HEK293 (cell line): ENCODE results near the gene SAMD4A.

ENCODE experiments used
- CTCF ChIA-PET: fragments of 350-600 bp; formaldehyde crosslinking; extraction: SDS; loops from one replicate; lab custom pipeline; 2021; ENCODE audit warnings: antibody characterized with exemption; lab: Yijun Ruan, JAX
- POLR2A ChIA-PET: fragments of 300-600 bp; formaldehyde crosslinking; extraction: SDS; loops from one replicate; lab custom pipeline; 2020; ENCODE audit warnings: antibody characterized with exemption, inconsistent platforms; lab: Yijun Ruan, JAX
- H3K27ac ChIP-seq: fragments of 200-500 bp; sonication (Bioruptor generic); 2 replicates; pipeline ENCODE4 v1.5.1; 2014; ENCODE audit warnings: low read depth, low read length, control low read depth, inconsistent platforms; ENCODE audit errors: extremely low read depth
- H3K36me3 ChIP-seq, 2 experiments: fragments of 200-500 bp in 1 of 2; sonication (Bioruptor generic) in 1 of 2; 1 replicate in 1 of 2; 2 replicates in 1 of 2; pipeline ENCODE4 v1.5.1; 2014 to 2017; ENCODE audit warnings: inconsistent platforms in 2 of 2, low read length in 2 of 2; ENCODE audit not compliant: control insufficient read depth in 2 of 2, insufficient read depth in 1 of 2
- H3K4me1 ChIP-seq: fragments of 200-500 bp; sonication (Bioruptor generic); 2 replicates; pipeline ENCODE4 v1.5.1; 2014; ENCODE audit warnings: mild to moderate bottlenecking, low read length, inconsistent platforms; ENCODE audit not compliant: control insufficient read depth, insufficient read depth
- H3K4me3 ChIP-seq: 2 replicates; pipeline ENCODE4 v1.5.1; 2011; ENCODE audit warnings: low read depth, mild to moderate bottlenecking, control low read depth, low read length, moderate library complexity
- H3K9me3 ChIP-seq: fragments of 200-500 bp; sonication (Bioruptor generic); 2 replicates; pipeline ENCODE4 v1.5.1; 2014; ENCODE audit warnings: low read depth, low read length, inconsistent platforms; ENCODE audit not compliant: control insufficient read depth, insufficient read depth
- HOXA7 ChIP-seq: sonication (generic); formaldehyde crosslinking; IDR thresholded peaks from 2 replicates; pipeline ENCODE4 v1.8.1; 2022; ENCODE audit warnings: missing genetic modification reagents, borderline replicate concordance
- KLF17 ChIP-seq: fragments of 450-650 bp; formaldehyde crosslinking; IDR thresholded peaks from 2 replicates; pipeline ENCODE4 v1.5.1; 2016; ENCODE audit warnings: missing biosample characterization, missing genetic modification characterization
- MEIS1 ChIP-seq: sonication (generic); formaldehyde crosslinking; IDR thresholded peaks from 2 replicates; pipeline ENCODE4 v1.8.1; 2022; ENCODE audit warnings: missing genetic modification reagents, mild to moderate bottlenecking, borderline replicate concordance
- SALL2 ChIP-seq: fragments of 450-650 bp; formaldehyde crosslinking; IDR thresholded peaks from 2 replicates; pipeline ENCODE4 v1.5.0; 2017; ENCODE audit warnings: missing biosample characterization, mild to moderate bottlenecking, missing genetic modification characterization, borderline replicate concordance
- SP2 ChIP-seq: fragments of 450-650 bp; formaldehyde crosslinking; IDR thresholded peaks from 2 replicates; pipeline ENCODE4 v1.5.1; 2016; ENCODE audit warnings: missing biosample characterization, missing genetic modification characterization
- ZBTB8A ChIP-seq: fragments of 450-650 bp; formaldehyde crosslinking; IDR thresholded peaks from 2 replicates; pipeline ENCODE4 v1.5.1; 2016; ENCODE audit warnings: missing biosample characterization, missing genetic modification characterization
- ZNF16 ChIP-seq: fragments of 450-650 bp; formaldehyde crosslinking; IDR thresholded peaks from 2 replicates; pipeline ENCODE4 v1.5.1; 2016; ENCODE audit warnings: low read depth, missing biosample characterization, missing genetic modification characterization
- ZNF2 ChIP-seq: fragments of 450-650 bp; formaldehyde crosslinking; IDR thresholded peaks from 2 replicates; pipeline ENCODE4 v1.5.1; 2016; ENCODE audit warnings: missing biosample characterization, missing genetic modification characterization
- ZNF26 ChIP-seq: fragments of 450-650 bp; formaldehyde crosslinking; IDR thresholded peaks from 2 replicates; pipeline ENCODE4 v1.5.1; 2016; ENCODE audit warnings: missing biosample characterization, missing genetic modification characterization
- ZNF292 ChIP-seq: fragments of 450-650 bp; formaldehyde crosslinking; IDR thresholded peaks from 2 replicates; pipeline ENCODE4 v1.5.1; 2016; ENCODE audit warnings: low read depth, missing biosample characterization, missing genetic modification characterization, borderline replicate concordance
- ZNF362 ChIP-seq: fragments of 450-650 bp; formaldehyde crosslinking; IDR thresholded peaks from 2 replicates; pipeline ENCODE4 v1.5.1; 2016; ENCODE audit warnings: missing biosample characterization, missing genetic modification characterization
- ZNF416 ChIP-seq: fragments of 450-650 bp; formaldehyde crosslinking; IDR thresholded peaks from 2 replicates; pipeline ENCODE4 v1.5.1; 2016; ENCODE audit warnings: missing biosample characterization, missing genetic modification characterization
- ZNF571 ChIP-seq: fragments of 450-650 bp; formaldehyde crosslinking; IDR thresholded peaks from 2 replicates; pipeline ENCODE4 v1.5.0; 2017; ENCODE audit warnings: missing biosample characterization, missing genetic modification characterization
- ZNF621 ChIP-seq: fragments of 450-650 bp; formaldehyde crosslinking; IDR thresholded peaks from 2 replicates; pipeline ENCODE4 v1.5.1; 2017; ENCODE audit warnings: missing biosample characterization, missing genetic modification characterization
- ZNF692 ChIP-seq: fragments of 450-650 bp; formaldehyde crosslinking; IDR thresholded peaks from 2 replicates; pipeline ENCODE4 v1.5.1; 2016; ENCODE audit warnings: missing biosample characterization, missing genetic modification characterization
- ZNF701 ChIP-seq: fragments of 450-650 bp; formaldehyde crosslinking; IDR thresholded peaks from 2 replicates; pipeline ENCODE4 v1.5.1; 2016; ENCODE audit warnings: missing biosample characterization, missing genetic modification characterization
- ZNF747 ChIP-seq: fragments of 450-650 bp; formaldehyde crosslinking; IDR thresholded peaks from 2 replicates; pipeline ENCODE4 v1.5.1; 2016; ENCODE audit warnings: missing biosample characterization, missing genetic modification characterization
- ZSCAN4 ChIP-seq: fragments of 450-650 bp; formaldehyde crosslinking; IDR thresholded peaks from 2 replicates; pipeline ENCODE4 v1.5.1; 2017; ENCODE audit warnings: missing biosample characterization, missing genetic modification characterization
- TF ChIP-seq, protein P1 (sequence below): fragments of 450-650 bp; formaldehyde crosslinking; IDR thresholded peaks from 2 replicates; pipeline ENCODE4 v1.5.1; 2016; ENCODE audit warnings: missing biosample characterization, missing genetic modification characterization
- TF ChIP-seq, protein P2 (sequence below): fragments of 450-650 bp; formaldehyde crosslinking; IDR thresholded peaks from 2 replicates; pipeline ENCODE4 v1.5.1; 2017; ENCODE audit warnings: missing biosample characterization, missing genetic modification characterization

Gene SAMD4A

DNA sequence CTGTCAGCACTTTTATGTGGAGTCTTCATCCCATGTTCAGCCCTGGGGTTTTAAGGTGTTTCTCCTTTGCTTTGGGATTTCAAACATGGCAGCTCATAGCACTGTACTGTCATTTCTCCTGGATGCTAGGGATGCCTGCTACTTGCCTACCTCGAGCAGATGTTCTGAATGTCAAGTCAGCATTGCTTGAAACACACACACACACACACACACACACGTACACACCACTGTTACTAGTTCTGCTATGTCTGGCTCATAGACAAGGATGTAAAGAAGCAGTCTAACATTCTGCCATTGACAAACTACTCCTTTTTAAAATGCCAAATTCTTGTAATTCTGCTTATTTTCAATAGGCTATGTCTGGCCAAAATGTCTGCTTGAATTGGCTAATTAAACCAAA, 72.7 kb downstream of the SAMD4A start:
- ChIA-PET POLR2A (no interaction called here), CTCF (interaction anchor here (0.6 to 1.9 kb wide), 3 partner anchors 9 to 138 kb away, joined by 4 to 7 read pairs (median 5); no protein-coding TSS in a partner anchor)
- Histone ChIP-seq H3K4me3 (no peak overlapping the region), H3K36me3 (no peaks in the 10 kb centered on the region), H3K4me1 (no peaks in the 10 kb centered on the region; the same call in 1 of the 2 replicates), H3K27ac (no peak overlapping the region), H3K9me3 (no peaks in the 10 kb centered on the region)
- TF ChIP-seq ZNF416 (tag by site-specific recombination) (no peak), SALL2 (tag by site-specific recombination) (no peak), ZNF26 (tag by site-specific recombination) (no peak), ZNF621 (tag by site-specific recombination) (no peak), ZNF571 (tag by site-specific recombination) (no peak), ZNF701 (tag by site-specific recombination) (no peak), SP2 (tag by site-specific recombination) (no peak), ZNF16 (tag by site-specific recombination) (no peak), ZNF2 (no peak), ZNF747 (tag by site-specific recombination) (no peak), HOXA7 (CRISPR knock-in tag) (no peak), ZNF292 (tag by site-specific recombination) (no peak), MEIS1 (CRISPR knock-in tag) (no peak), ZSCAN4 (tag by site-specific recombination) (no peak), ZNF692 (no peak), KLF17 (tag by site-specific recombination) (no peak), ZNF362 (no peak), ZBTB8A (tag by site-specific recombination) (no peak)
- TF ChIP-seq, protein P1, sequence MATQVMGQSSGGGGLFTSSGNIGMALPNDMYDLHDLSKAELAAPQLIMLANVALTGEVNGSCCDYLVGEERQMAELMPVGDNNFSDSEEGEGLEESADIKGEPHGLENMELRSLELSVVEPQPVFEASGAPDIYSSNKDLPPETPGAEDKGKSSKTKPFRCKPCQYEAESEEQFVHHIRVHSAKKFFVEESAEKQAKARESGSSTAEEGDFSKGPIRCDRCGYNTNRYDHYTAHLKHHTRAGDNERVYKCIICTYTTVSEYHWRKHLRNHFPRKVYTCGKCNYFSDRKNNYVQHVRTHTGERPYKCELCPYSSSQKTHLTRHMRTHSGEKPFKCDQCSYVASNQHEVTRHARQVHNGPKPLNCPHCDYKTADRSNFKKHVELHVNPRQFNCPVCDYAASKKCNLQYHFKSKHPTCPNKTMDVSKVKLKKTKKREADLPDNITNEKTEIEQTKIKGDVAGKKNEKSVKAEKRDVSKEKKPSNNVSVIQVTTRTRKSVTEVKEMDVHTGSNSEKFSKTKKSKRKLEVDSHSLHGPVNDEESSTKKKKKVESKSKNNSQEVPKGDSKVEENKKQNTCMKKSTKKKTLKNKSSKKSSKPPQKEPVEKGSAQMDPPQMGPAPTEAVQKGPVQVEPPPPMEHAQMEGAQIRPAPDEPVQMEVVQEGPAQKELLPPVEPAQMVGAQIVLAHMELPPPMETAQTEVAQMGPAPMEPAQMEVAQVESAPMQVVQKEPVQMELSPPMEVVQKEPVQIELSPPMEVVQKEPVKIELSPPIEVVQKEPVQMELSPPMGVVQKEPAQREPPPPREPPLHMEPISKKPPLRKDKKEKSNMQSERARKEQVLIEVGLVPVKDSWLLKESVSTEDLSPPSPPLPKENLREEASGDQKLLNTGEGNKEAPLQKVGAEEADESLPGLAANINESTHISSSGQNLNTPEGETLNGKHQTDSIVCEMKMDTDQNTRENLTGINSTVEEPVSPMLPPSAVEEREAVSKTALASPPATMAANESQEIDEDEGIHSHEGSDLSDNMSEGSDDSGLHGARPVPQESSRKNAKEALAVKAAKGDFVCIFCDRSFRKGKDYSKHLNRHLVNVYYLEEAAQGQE (tag by site-specific recombination): no peak
- TF ChIP-seq, protein P2, sequence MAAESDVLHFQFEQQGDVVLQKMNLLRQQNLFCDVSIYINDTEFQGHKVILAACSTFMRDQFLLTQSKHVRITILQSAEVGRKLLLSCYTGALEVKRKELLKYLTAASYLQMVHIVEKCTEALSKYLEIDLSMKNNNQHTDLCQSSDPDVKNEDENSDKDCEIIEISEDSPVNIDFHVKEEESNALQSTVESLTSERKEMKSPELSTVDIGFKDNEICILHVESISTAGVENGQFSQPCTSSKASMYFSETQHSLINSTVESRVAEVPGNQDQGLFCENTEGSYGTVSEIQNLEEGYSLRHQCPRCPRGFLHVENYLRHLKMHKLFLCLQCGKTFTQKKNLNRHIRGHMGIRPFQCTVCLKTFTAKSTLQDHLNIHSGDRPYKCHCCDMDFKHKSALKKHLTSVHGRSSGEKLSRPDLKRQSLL: no peak
